SIG-M5 (cell line): ENCODE measurements around the gene SERHL2.
"Not testable (repeated sequence)": the region's sequence is repeated elsewhere in the genome, so short reads cannot be mapped to it uniquely, and the experiment has no call there.

Source experiments
- DNase-seq: peaks from one replicate; lab custom pipeline; 2025; lab: John Stamatoyannopoulos, UW

SERHL2 gene, protein sequence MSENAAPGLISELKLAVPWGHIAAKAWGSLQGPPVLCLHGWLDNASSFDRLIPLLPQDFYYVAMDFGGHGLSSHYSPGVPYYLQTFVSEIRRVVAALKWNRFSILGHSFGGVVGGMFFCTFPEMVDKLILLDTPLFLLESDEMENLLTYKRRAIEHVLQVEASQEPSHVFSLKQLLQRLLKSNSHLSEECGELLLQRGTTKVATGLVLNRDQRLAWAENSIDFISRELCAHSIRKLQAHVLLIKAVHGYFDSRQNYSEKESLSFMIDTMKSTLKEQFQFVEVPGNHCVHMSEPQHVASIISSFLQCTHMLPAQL

DNA sequence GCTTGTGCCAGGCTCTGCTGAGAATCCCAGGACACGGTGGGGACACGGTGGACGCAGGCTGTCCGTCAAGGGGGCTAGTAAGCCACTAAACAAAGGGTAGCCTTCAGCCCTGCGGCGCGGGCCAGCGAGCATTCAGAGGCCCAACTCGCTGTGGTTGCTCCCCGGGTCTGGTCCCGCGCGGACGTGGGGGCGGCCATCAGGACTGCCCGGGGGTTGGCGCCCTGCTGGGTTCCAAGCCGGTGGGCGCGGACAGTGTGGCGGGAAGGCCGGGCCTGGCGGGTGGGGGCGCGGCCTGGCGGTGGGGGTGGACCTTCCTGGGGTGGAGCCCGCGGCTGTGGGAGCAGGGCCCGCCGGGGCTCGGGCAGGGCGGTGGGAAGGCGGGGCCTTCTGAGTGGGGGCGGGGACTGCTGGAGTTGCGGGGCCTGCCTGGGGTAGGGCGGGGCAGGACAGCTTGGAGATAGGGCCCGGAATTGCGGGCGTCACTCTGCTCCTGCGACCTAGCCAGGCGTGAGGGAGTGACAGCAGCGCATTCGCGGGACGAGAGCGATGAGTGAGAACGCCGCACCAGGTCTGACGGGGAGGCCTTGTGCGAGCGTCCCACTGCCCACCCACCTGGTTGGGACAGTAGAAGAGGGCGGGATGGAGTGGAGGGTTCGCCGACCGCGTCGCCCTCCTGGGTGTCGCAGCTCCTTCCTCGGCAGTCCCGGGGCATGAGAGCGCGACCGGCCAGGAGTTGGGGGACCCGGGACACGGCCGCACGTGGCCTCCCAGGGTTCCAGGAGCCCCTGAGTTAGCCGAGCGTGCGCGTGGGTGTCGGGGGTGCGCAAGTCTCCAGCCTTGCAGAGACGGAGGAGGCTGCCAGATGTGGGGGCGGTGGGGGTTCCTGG, at the start of gene SERHL2:
SERHL2 (plus strand) TSS at position 482 of the 887 bp plus-strand sequence; CDS start at position 547, 65 bp downstream.
- no peak for DNase-seq

DNA sequence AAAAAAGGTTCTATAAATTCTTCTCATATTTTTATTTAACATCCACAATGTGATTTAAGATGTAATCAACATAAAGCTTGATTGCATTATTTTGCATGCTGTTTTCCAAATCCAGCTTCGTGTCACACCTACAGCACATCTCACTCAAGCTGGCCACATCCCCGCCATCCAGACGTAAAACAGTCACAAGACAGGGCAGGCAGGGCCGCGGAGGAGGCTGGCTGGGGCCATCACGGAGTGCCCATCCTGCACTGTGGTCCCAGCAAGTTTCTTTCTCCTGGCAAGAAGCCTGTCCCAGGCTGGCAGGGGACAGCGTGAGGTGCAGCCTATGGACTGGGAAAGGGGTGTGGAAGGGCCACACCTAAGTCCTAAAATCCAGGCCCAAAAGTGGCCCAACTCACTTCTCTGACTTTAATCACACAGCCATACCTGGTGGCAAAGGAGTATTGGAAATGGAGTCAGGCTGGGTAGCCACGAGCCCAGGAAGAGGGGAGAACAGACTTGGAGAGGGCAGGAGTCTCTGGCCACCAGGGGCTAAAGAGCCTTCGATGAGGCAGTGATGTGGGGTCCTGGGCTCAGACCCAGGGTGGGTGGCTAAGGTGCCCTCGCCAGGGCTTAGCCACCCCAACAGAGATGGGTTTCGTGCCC, 45.3 kb upstream of the SERHL2 start:
- not testable (repeated sequence) for DNase-seq

DNA sequence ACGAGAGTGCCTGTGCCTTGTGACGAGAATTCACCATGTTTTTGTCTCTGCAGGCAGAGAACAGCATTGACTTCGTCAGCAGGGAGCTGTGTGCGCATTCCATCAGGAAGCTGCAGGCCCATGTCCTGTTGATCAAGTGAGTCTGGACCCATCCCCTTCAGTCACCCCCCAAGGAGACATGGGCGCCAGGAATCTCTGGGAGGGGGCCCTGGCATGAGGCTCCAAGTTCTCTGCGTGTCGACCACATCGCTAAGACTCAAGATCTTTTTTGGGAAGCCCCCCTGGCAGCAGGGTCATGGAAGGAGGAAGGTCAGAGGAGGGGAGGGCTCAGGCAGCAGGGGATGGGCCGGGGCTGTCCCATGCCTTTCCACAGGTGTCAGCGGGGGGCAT, 44.8 kb upstream of the SERHL2 start:
- not testable (repeated sequence) for DNase-seq

DNA sequence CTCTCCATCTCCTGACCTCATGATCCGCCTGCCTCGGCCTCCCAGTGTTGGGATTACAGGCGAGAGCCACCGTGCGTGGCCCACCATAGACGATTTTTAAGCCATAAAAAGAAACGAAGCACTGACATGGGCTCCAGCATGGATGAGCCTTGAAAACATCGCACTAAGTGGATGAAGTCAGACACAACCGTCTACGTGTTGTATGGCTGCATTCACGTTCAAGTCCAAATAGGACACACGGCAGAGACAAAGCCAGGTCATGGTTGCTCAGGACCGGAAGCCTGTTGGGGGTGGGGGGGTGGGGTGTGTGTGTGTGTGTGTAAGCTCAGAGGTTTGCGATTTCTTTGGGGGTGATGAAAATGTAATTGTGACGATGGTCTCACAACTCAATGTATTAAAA, 44.2 kb upstream of the SERHL2 start:
- no peak for DNase-seq

DNA sequence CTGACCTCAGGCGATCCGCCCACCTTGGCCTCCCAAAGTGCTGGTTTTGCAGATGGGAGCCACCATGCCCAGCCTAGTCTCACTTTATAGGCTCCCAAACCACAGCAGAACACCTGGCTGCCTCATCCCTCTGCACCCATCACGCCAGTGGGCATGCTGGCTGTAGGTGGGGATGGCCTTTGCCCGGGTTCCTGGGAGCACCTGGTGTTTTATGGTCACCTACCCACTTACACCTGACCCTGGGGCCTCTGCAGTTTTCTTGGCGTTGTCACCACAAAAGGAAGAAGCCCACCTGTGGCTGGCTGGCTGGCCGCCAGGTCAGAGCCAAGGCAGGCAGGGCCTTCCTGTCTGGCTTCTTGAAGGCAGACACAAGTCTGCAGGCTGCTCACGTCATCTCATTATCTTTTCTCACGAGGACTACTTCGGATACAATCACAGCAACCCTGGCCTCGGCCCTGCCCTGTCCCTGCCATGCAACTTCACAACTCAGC, 42.3 kb upstream of the SERHL2 start:
- DNase-seq, result no peak

DNA sequence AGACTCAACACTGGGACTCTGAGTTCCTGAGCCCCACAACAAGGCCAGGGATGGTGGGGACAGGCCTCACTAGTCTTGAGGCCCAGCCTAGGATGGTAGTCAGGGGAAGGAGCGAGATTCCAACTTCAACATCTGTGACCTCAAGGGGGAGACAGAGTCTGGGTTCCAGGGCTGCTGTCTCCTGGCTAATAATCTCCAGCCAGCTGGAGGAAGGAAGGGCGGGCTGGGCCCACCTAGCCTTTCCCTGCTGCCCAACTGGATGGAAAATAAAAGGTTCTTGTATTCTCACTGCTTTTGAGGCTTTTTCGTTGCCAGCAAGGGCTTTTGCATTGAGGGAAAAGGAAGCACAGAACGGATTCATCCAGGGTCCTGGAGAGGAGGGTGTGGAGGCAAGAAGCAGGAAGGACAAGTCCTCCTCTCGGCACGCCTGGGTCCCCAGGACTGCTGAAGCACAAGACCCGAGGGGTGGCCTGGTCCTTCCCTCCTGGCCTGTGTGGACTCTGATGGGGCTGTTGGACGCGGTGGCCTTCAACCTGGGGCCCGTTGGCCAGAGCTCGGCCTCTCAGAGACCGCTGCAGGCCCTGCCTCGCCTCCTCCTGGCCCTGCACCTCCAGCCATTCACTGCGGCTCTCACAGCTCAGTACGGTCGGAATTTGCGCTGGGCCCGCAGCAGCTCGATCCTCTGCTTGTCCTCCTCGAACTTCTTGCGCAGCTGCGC, 41.3 kb upstream of the SERHL2 start:
- DNase-seq, result not testable (repeated sequence)

DNA sequence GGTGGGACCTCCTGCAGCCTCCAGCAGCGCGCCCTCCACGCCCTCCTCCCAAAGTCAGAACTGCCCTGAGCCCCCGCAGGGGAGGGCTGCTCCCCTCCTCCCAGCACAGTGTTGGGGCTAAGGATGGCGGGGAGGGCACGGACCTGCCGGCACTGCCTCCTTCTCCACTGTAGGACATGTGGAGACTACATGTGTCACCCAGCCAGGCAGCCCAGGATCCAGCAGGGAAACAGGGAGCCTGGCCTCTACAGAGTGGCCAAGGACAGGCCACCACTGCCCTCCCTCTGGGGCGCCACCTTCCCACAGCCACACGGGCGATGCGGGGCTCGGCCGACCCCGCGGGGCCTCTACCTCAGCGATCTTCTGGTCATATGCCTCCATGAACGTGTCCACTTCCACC, 39.4 kb upstream of the SERHL2 start:
- DNase-seq, result not testable (repeated sequence)

DNA sequence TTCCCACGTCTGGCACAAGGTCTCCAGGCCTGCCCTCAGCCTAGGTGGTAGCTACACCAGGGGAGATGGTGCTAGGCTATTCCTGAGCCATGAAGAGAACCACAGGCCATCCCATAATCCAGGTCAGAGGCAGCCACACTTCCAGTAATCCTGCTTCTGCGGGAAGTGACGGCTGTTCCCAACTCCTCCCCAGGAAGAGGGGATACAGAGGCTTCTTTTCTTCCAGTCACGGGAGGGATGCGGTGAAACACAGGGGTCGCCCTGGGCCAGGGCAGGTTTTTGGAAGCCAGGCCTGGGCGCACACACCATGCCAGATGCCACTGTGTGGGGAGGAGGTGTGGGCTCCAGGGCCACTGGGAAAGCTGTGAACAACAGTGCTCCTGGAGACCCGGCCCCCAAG, 38.5 kb upstream of the SERHL2 start:
- not testable (repeated sequence) for DNase-seq

DNA sequence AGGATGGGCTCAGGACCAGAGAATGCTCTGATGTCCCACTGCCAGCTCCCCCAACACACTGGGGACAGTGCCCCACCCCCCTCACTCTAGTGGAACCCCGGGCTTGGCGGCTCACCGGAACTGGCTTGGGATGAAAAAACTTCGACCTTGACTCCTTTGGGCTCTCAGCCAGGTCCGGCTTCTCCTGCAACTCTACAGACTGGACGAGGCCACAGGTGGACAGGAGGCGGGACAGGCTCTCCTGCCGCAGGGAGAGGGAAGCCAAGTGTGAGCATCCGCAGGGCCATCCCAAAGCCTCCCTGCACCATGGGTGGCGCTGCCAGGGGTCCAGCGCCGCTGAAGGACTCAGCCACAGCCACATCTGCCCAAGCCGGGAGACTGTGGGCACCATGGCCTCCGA, 37.9 kb upstream of the SERHL2 start:
- no peak for DNase-seq

DNA sequence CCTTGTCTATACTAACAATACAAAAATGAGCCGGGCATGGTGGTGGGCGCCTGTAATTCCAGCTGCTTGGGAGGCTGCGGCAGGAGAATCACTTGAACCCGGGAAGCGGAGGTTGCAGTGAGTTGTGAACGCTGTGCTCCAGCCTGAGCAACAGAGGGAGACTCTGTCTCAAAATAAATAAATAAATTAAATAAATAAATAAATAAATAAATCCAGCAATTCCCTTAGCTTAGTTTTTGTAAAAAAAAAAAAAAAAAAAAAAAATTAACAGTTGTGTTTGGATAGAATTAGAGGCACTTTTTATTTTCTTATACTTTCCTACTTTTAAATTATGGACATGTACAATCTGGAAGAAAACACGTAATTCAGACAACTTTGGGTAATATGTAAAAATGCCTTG, 36.7 kb upstream of the SERHL2 start:
- not testable (repeated sequence) for DNase-seq

DNA sequence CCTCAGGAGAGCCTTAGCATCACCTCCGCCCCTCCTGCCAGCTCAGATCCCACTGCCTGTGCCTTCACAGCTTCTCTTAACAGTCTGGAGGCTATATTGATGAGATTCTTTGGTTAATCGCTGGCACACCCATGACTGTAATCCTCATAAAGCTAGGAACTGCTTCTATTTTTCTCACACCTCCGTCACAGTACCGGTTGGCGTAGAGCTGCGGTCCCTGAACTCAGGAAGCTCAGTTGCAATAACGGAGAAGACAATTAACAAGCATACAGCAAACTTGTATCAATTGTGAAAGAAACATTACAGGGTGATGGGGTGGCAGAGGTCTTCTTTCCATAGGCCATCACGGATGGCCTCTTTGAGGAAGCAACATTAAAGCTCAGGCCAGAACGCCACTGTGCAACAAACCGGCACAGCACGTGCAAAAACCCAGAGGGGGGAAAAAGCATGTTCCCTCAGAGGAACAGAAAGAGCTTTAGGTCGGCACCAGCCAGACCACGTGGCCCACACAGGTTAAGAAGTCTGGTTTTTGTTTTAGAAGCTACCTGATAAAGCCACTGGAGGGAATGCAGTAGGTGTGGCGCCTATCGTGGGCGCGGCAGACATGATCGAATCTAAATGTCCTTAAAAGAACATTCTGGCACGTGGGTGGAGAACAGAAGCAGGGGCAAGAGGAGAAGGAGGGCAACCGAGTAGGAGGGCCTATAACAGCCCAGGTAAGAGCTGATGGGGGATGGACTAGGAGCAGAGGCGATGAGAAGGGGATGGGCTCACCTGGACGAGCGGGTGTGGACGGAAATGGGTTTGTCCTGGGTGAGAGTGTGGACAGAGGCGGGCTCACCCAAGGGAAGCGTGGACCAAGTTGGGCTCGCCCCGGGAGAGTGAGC, 34.9 kb upstream of the SERHL2 start:
- DNase-seq, result not testable (repeated sequence)

DNA sequence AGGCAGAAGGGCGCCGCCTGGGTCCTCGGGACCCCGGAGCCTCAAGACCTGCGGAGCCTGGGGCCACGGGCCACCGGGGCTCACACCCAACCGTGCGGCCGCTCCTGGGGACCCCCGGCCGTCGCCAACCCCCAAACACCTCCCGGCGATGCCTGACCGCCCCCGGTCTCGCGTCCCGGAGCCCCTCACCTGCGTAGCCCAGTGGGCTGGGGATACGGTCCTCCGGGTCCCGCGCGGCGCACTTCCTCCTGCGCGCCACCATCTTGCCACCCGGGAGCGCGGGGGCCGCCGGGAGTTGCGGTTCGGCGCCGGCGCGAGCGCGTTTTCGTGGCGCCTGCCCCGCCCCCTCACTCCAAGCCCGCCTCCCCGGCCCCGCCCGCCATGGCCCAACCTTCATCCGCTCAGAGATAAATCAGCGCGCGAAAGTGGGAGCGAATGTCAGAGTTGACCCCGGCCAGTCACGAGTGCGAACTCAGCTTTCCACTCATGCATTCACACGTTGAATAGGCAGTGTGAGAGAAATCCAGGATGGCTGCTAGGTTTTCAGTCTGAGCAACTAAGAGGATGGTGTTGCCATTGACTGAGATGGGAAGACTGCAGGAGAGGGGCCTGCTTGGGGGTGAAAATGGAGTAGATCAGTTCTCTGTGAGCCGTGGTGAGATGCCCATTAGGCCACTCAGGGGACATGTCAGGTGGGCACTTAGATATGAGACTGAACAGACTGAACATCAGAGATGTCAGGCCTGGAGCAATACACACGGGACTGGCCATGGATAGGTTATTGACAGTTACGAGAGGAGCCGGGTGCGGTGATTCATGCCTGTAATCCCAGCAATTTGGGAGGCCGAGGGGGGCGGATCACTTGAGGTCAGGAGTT, 34.0 kb upstream of the SERHL2 start, which contains the start of gene RRP7A:
RRP7A (minus strand) TSS at position 272 of the 877 bp plus-strand sequence; CDS start at position 262, 10 bp downstream.
- DNase-seq, result no peak

DNA sequence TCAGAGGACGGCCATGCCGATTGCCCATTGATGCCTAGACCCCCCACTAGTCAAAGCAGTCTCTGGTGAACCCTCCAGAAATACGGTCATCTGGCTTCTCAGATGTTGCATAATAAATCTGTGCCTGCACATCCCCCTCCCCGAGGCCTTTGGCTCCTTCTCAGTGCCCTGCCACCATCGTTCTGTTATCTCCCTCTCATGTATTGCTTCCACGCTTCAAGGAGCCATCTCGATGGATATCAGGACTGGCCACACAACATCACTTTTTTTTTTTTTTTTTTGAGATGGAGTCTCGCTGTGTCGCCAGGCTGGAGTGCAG, 32.6 kb upstream of the SERHL2 start:
- DNase-seq, result no peak

DNA sequence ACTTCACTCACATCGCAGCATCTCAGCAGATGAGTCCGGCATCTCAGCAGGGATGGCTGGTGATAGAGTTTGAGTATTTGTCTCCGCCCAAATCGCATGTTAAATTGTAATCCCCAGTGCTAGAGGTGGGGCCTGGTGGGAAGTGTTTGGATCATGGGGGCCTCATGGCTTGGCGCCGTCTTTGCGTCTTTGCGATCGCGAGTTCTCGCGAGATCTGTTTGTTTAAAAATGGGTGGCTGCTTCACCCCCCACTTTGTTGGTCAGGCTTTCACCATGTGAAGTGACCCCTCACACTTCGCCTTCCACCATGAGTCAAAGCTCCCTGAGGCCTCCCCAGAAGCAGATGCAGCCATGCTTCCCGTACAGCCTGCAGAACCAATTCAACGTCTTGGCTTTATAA, 31.2 kb upstream of the SERHL2 start:
- no peak for DNase-seq

DNA sequence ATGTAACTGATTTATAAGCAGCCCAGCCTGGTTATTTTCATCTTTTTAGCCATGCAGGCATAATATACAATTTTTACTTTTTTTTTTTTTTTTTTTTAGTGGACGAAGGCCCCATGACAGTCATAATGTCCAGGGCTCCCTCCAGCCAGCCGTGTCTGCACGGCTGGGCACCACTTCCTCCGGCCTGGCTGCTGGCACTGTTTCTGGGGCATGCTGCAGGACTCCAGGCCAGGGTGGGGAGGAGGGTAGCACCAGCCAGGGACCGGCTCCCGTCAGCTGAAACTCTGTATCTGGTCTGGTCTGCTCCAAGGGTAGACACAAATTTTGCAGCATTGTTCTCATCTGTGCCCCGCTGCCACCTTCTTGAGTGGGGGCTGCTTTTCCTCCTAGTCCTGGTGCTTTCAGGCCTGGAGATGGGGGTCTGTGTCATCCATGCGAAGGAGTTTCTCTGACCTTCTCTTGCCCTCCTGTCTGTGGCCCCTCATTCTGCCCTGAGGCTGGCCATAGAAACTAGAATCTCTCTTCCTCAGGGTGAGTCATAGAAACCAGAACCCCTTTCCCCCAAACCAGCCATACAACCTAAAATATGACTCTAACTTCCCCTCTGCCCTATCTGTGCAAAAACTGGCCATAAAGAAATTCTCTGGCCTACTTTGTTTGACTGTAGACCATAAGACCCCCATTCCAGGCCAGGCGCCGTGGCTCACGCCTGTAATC, 25.0 kb upstream of the SERHL2 start:
- no peak for DNase-seq

DNA sequence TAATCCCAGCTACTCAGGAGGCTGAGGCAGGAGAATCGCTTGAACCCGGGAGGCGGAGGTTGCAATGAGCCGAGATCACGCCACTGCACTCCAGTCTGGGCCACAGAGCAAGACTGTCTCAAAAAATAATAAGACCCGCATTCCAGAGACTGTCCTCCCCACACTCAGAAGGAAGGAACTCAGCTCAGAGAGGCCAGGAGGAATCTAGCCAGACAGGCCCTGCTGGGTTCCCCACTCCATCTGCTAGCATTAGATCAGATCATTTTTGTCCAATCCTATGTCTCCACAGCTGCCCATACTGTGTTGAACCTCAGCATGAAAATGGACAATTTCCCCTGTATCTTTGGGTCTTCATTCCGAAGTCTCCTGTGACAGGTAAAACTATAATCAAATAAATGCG, 24.3 kb upstream of the SERHL2 start:
- not testable (repeated sequence) for DNase-seq

DNA sequence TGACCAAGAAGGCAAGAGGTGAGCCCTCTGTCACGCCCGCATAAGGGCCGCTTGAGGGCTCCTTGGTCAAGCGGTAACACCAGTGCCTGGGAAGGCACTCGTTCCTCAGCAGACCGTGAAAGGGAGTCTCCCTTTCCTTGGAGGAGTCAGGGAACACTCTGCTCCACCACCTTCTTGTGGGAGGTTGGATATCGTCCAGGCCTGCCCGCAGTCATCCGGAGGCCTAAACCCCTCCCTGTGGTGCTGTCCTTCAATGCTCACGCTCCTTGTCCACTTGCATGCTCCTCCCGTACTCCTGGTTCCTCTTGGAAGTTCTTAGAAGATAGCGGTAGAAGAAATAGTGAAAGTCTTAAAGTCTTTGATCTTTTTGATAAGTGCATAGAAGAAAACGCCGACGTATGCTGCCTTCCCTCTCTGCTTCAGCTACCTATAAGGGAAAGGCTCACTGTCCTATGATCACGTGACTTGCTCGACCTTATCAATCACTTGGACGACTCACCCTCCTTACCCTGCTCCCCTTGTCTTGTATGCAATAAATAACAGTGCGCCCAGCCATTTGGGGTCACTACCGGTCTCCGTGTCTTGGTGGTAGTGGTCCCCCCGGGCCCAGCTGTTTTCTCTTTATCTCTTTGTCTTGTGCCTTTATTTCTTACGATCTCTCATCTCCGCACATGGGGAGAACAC, 22.2 kb upstream of the SERHL2 start:
- not testable (repeated sequence) for DNase-seq

DNA sequence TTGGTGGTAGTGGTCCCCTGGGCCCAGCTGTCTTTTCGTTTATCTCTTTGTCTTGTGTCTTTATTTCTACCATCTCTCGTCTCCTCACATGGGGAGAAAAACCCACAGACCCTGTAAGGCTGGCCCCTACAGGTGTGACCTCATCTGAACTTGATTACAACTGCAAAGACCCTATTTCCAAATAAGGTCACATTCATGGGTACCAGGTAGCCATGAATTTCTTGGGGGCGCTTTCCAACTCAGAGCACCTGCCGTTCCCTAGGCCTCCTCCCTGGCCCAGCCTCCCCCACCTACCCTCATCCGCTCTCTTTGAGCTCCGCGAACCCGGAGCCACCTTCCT, 20.1 kb upstream of the SERHL2 start:
- DNase-seq, result no peak
